IgD-negative memory B cell (primary cell): ENCODE results near the gene FOXL2NB. TPM values are rescaled to one million over a fixed set of nuclear protein-coding genes. Genes with fewer than 3 reads are reported as not detected.

ENCODE experiments used
- H3K27ac Mint-ChIP-seq, 3 donors: one replicate each; pipeline ENCODE4 v1.8.0; 2020 to 2022; ENCODE audit warnings: mild to moderate bottlenecking in 3 of 3, mixed read lengths in 3 of 3, moderate library complexity in 1 of 3
- H3K27me3 Mint-ChIP-seq: one replicate; pipeline ENCODE4 v1.8.0; 2021; ENCODE audit warnings: mixed read lengths
- H3K36me3 Mint-ChIP-seq: one replicate; pipeline ENCODE4 v1.8.0; 2020; ENCODE audit warnings: mild to moderate bottlenecking, mixed read lengths
- H3K4me1 Mint-ChIP-seq, 3 donors: one replicate each; pipeline ENCODE4 v1.8.0; 2020 to 2022; ENCODE audit warnings: mixed read lengths in 3 of 3, mild to moderate bottlenecking in 1 of 3
- H3K4me3 Mint-ChIP-seq, 4 donors: one replicate each; pipeline ENCODE4 v1.8.0; 2020 to 2022; ENCODE audit warnings: mild to moderate bottlenecking in 4 of 4, mixed read lengths in 4 of 4, moderate library complexity in 3 of 4
- H3K9me3 Mint-ChIP-seq, 3 donors: one replicate each; pipeline ENCODE4 v1.8.0; 2020 to 2021; ENCODE audit warnings: mixed read lengths in 3 of 3, mild to moderate bottlenecking in 1 of 3
- polyA plus RNA-seq: library from polyadenylated mRNA; unstranded; fragments of 300-500 nt; fragmentation: Illumina TruSeq; gene quantifications from one replicate; pipeline ENCODE4 v1.2.3, GENCODE V29; 2021

FOXL2NB gene
- polyA plus RNA-seq, 1 donor from 2014 or later: not detected

DNA sequence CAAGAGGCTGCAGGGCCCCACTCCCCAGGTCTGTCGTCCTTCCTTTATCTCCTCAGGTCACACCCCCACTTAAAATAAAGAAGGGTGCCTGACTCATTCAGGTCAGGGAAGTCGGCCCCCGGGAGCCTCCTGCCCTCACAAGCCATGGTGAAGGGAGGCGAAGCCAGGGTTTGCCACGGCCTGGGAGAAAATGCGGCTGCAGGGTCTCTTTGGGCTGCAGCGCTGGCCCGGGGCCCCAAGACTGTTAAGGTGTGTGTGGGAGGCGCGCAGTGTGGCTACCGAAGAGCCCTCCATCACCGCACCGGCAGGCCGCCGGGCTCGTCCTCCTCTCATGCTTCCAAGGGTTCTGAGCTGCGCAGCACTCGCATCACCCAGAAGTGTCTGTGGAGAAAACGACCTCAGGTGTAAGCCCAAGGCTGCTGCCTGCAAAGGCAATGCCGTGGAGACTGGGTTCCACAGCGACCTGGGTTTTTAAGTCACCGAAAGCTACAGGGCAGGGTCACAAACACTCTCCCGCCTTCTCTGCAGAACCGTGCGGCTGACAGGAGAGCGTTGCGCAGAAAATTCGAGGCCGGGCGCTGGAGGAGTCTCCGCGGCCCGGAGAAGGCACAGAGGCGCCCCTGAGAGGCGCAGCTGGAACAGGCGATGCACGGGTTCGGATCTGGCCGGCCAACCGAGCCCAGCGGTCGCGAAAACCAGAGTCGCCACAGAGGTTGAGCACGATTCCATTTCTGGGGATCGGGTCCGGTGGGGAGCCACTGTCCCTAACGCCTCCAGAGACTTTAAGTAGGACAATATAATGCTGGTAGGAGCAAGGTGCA, 8.8 kb upstream of the FOXL2NB start:
- Mint-ChIP-seq H3K9me3 (peaks cover 0 to 3% (median 0%) of the 10 kb centered on the region in 3 donors), H3K4me3 (peak overlapping the region in 2 of 4 donors; percentile 74 to 77), H3K27me3 (peaks cover 77% of the 10 kb centered on the region), H3K36me3 (peaks cover 2% of the 10 kb centered on the region), H3K4me1 (peaks cover 5 to 15% (median 14%) of the 10 kb centered on the region in 3 donors), H3K27ac (no peak overlapping the region)

DNA sequence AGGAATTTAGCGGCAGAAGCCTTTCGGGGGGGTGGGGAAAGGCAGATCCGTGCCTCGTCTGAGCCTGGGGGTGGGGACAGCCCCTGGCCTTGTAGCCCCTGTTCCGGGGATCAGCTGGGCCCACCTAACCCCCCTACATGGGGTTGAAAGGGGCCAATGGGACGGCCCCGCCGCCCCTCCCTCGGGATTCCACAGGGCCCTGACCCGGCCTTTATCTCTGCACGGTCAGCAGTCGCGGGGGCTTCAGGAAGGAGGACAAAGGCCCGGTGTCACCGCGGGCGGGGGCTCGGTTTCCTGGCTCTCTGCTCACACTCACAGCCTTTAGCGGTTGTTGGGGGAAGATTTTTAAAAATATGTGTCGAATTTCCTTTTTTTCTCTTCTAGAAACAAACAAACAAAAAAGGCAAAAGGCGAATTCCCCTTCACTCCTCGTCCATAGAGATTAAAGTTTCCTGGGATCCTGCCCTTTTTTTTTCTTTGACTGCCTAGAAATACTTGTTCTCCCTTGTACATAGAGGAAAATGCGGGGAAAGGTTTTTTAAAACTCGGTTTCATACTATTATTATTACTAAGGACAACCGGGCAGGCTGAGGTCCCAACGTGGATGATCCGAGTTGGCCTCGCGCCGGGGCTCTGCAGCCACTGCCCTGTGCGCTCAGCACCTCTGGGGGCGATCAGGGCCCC, 8.0 kb upstream of the FOXL2NB start:
- Mint-ChIP-seq H3K4me1 (peaks cover 10 to 22% (median 17%) of the 10 kb centered on the region in 3 donors), H3K36me3 (no peaks in the 10 kb centered on the region), H3K27ac (peak overlapping the region in 1 of 3 donors; percentile 31), H3K9me3 (peaks cover 0 to 5% (median 1%) of the 10 kb centered on the region in 3 donors), H3K4me3 (no peak overlapping the region), H3K27me3 (peaks cover 79% of the 10 kb centered on the region)

DNA sequence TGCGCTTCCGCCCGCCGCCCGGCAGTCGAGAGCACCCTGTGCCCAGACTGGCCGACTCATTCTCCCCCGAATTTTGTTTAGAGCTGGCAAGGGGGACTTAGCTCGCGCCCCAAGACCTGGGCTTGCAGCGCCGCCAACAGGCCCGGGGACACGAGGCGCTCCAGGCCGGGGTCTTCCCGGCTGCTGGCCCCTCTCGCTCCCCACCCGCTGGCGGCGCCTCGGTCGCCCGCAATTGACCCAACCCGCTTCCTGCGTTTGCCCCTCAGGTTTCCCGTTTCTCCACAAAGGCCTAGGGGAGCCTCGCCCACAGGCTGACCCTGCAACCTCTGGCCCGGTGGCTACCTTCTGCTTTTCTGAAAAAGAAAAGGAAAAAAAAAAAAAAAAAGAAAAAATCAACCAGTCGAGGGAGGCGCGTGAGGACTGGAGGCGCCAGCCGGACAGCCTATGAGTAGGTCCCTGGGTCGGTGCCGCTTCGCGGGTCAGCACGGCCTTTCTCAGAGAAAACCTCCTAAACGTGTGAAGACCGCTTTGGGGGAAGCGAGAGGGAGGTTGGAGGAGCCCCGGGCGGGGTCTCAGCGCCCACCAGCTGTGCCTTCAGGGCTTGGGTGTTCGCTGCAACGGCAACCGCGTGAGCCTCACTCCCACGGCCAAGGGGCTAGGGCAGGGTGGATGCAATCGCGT, 7.3 kb upstream of the FOXL2NB start:
- no peak overlapping the region for H3K27ac Mint-ChIP-seq
- peaks cover 10 to 28% (median 19%) of the 10 kb centered on the region in 3 donors for H3K4me1 Mint-ChIP-seq
- H3K36me3 Mint-ChIP-seq: no peaks in the 10 kb centered on the region
- H3K9me3 Mint-ChIP-seq: peaks cover 0 to 5% (median 1%) of the 10 kb centered on the region in 3 donors
- H3K27me3 Mint-ChIP-seq: peaks cover 81% of the 10 kb centered on the region
- H3K4me3 Mint-ChIP-seq: no peak overlapping the region

DNA sequence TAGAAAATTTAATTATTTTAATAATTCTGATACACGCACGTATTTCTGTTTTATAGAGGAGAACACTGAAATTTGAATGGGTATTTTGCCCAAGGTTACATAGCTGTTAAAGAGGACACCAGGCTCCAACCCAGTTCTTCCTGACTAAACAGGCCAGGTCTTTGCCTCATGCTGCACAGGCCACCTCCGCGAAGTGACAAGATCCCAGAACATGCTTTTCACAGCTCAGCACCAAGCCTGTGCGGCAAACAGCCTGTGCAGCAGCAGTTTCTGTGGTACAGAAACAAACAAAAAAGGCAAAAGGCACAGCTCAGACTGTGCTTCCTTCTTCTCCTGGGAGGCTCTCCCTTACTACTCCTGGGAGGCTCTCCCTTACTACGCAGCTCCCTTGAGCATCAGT, 6.6 kb upstream of the FOXL2NB start:
- peaks cover 0 to 5% (median 1%) of the 10 kb centered on the region in 3 donors for H3K9me3 Mint-ChIP-seq
- H3K27me3 Mint-ChIP-seq: peaks cover 85% of the 10 kb centered on the region
- H3K4me3 Mint-ChIP-seq: peak overlapping the region in 1 of 4 donors; percentile 12
- peak overlapping the region in 1 of 3 donors; percentile 41 for H3K27ac Mint-ChIP-seq
- no peaks in the 10 kb centered on the region for H3K36me3 Mint-ChIP-seq
- peaks cover 14 to 33% (median 23%) of the 10 kb centered on the region in 3 donors for H3K4me1 Mint-ChIP-seq

DNA sequence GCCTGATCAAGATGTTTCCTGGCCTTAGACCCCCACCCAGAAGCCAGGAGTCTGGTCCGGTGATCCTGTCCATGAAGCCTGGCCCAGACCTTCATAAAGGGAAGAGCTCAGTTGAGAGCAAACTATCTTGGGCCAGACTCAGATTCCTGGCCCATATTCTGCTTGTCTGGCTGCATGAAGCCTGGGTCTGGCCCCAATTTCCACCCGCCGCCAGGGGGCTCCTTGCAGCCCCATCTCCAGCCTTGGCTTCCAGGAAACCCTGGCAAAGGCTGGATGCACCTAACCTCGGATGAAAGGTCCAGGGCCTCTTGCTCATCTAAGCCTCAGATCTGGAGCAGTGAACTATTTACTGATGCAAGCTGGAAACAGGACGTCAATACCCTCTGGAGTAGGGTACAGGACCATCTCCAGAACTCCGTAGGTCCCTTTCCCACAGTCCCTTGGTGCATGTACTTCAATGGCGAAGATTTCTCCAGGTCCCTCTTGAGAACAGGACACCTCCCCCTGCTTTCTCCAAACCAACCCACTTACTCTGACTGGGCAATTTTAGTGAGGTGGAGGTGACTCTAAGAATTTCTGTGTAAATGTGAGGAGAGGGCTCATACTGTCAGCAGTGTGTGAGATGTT, 5.6 kb upstream of the FOXL2NB start:
- H3K27me3 Mint-ChIP-seq: peaks cover 84% of the 10 kb centered on the region
- no peaks in the 10 kb centered on the region for H3K36me3 Mint-ChIP-seq
- peaks cover 0 to 5% (median 1%) of the 10 kb centered on the region in 3 donors for H3K9me3 Mint-ChIP-seq
- H3K4me1 Mint-ChIP-seq: peaks cover 14 to 28% (median 21%) of the 10 kb centered on the region in 3 donors
- H3K4me3 Mint-ChIP-seq: no peak overlapping the region
- no peak overlapping the region for H3K27ac Mint-ChIP-seq

DNA sequence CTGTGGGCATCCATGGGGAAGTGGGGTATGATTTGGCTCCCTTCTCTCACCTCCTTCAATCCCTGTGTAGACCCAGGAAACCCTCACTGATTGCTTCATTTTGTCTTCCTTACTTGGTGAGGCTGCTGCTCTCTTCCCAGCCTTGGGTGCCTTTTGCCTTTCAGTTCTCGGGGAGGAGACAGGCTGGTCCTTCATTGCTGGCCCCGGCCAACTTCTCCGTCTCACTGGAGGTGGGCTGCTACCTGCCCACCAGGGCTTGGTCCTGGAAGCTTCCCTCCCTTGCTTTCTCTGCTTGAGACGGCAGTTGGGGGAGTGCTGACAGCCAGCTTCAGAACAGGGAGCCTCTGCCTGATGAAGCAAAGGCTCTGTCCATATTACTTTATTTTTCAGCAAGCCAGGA, 4.7 kb upstream of the FOXL2NB start:
- Mint-ChIP-seq H3K4me3 (peak overlapping the region in 1 of 4 donors; percentile 10), H3K4me1 (peaks cover 15 to 26% (median 18%) of the 10 kb centered on the region in 3 donors)

DNA sequence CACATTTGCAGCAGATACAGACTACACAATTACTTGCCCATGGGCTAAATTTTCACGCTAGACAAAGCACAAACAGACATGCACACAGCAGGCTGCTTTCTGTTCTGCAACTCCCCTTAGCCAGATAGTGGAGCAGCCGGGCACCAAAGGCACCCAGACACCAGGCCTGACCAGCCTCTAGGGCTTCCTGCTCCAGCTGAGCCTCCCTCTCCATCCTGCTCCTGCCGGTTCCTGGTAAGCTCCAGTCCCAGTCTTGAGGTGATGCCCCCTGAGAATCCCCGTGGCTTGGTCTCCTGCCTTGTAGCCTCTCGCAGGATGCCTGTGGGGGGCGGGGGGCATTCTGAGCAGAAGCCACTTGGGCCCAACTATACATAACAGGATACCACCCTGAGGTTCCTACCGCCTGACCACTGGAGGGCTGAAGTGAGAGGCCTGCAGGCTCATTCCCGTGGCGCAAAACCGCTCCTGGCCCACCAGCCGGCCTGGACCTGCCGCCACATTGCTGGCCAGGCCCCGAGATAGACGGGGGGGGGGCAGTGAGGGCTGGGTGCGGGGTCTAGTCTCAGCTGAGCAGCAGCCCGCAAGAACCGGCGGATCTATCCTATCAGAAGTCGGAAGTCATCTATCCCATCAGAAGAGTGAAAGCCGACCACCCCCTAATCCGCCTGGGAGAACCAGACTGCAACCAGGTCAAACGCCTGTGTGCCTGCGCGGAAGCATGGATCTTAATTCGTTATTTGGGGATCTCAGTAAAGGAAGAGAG, 4.0 kb upstream of the FOXL2NB start:
- no peaks in the 10 kb centered on the region for H3K36me3 Mint-ChIP-seq
- H3K9me3 Mint-ChIP-seq: peaks cover 0 to 5% (median 1%) of the 10 kb centered on the region in 3 donors
- H3K27ac Mint-ChIP-seq: peak overlapping the region in 2 of 3 donors; percentile 73 to 80
- peak overlapping the region in 1 of 4 donors; percentile 87 for H3K4me3 Mint-ChIP-seq
- peaks cover 13 to 29% (median 14%) of the 10 kb centered on the region in 3 donors for H3K4me1 Mint-ChIP-seq
- H3K27me3 Mint-ChIP-seq: peaks cover 78% of the 10 kb centered on the region

More for the DNA sequence above, 4.7 kb upstream of the FOXL2NB start:
- peaks cover 0 to 5% (median 1%) of the 10 kb centered on the region in 3 donors for H3K9me3 Mint-ChIP-seq
- no peak overlapping the region for H3K27ac Mint-ChIP-seq
- H3K27me3 Mint-ChIP-seq: peaks cover 78% of the 10 kb centered on the region
- no peaks in the 10 kb centered on the region for H3K36me3 Mint-ChIP-seq

DNA sequence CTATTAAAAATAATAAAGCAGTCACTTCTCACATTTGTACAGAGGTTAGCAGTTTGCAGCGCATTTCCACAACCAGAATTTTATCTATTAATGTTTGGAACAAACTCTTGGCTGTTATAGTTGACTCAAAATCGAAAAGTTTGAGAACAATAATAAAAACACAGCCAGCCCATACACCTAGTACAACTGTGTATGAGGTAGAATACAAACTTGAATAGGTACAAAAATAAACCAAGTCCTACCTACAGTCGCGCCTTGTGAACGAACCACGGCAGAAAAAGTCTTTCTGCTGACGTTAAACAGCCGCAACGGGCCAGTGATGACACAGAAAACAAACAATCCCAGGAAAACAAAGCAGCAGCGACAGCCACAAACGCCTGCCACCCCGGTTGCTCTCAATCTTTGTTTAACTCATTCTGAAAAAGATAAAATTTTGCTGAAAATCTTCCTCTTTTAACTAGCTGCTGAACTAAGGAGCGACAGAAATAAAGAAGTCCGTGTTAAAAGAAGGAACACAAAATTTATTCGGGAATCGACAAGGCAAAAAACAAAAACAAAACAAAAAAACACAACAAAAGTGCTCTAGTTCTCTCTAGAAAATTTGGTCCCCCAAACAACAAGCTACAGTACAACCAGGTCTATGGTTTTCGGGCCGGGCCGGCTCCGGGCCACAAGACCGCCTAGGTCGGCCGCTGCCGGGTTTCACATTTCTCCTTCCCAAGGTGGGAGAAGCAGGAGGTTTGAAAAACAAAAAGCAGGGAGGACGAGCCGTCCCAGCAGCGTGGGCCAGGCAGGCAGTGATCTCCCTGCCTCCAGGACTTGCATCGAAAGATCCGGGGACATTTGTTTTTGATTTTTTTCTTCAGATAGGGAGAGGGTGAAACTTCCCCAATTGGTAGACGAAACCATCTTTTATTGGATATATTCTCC, 3.0 kb upstream of the FOXL2NB start:
- H3K4me3 Mint-ChIP-seq: peak overlapping the region in 3 of 4 donors; percentile 54 to 87 (median 72)
- peaks cover 0 to 5% (median 1%) of the 10 kb centered on the region in 3 donors for H3K9me3 Mint-ChIP-seq
- H3K27ac Mint-ChIP-seq: peak overlapping the region; percentile 57 to 73 (median 71)
- H3K4me1 Mint-ChIP-seq: peaks cover 9 to 31% (median 13%) of the 10 kb centered on the region in 3 donors
- peaks cover under 1% of the 10 kb centered on the region for H3K36me3 Mint-ChIP-seq
- H3K27me3 Mint-ChIP-seq: peaks cover 80% of the 10 kb centered on the region

DNA sequence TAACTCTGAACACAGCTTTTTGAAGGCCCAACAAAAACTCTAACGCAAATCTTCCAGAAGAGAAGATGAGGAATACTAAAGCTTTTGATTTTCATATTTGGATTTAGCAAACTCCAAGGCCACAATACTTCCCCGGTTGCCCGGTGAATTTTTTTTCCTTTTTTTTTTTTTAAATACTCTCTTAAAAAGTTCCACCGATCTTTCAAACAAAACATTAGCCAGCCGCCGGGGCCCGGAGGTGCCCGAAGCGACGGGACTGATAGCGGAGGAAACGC, 2.4 kb upstream of the FOXL2NB start:
- Mint-ChIP-seq H3K4me1 (peaks cover 12 to 32% (median 15%) of the 10 kb centered on the region in 3 donors), H3K27me3 (peaks cover 80% of the 10 kb centered on the region), H3K9me3 (peaks cover 0 to 5% (median 1%) of the 10 kb centered on the region in 3 donors), H3K4me3 (peak overlapping the region; percentile 72 to 95 (median 81)), H3K36me3 (peaks cover 1% of the 10 kb centered on the region), H3K27ac (peak overlapping the region; percentile 57 to 73 (median 71))

DNA sequence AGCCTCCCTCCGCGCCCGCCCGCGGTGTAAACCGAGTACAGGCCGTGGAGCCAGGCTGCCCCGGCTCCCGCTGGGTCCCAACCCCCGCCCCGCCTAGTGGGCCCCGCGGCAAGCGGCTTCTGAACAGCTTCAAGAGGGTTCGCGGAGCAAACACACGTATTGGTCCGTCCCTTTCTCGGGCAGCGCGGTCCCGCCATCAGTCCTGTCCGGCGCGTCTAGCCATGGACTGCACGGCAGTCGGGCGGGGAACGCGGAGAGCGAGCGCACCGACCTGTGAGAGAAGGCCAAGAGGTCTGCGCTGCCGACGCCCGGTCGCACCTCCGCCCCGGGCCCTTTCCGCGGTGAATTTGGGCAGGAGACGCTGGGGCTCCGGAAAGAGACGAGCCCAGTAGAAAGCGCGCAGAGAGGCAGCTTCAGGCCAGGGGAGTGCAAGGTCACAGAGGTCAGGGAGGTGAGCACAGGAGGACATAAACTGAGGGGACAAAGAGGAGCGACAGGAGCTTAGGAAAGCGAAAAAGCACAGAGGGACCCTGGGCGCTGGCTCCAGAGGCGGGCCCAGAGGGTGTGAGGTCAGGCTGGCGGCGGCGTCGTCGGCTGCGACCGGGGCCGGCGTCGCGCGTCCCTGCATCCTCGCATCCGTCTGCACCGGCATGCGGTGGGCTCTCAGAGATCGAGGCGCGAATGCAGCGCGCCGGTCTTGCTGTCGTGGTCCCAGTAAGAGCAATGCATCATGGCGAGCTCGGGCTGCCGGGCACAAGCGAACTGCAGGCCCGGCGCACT, 1.9 kb upstream of the FOXL2NB start:
- peaks cover 0 to 5% (median 1%) of the 10 kb centered on the region in 3 donors for H3K9me3 Mint-ChIP-seq
- H3K27ac Mint-ChIP-seq: peak overlapping the region in 2 of 3 donors; percentile 64 to 73
- peaks cover 12 to 32% (median 14%) of the 10 kb centered on the region in 3 donors for H3K4me1 Mint-ChIP-seq
- H3K27me3 Mint-ChIP-seq: peaks cover 78% of the 10 kb centered on the region
- peak overlapping the region; percentile 72 to 95 (median 76) for H3K4me3 Mint-ChIP-seq
- H3K36me3 Mint-ChIP-seq: peaks cover 1% of the 10 kb centered on the region

DNA sequence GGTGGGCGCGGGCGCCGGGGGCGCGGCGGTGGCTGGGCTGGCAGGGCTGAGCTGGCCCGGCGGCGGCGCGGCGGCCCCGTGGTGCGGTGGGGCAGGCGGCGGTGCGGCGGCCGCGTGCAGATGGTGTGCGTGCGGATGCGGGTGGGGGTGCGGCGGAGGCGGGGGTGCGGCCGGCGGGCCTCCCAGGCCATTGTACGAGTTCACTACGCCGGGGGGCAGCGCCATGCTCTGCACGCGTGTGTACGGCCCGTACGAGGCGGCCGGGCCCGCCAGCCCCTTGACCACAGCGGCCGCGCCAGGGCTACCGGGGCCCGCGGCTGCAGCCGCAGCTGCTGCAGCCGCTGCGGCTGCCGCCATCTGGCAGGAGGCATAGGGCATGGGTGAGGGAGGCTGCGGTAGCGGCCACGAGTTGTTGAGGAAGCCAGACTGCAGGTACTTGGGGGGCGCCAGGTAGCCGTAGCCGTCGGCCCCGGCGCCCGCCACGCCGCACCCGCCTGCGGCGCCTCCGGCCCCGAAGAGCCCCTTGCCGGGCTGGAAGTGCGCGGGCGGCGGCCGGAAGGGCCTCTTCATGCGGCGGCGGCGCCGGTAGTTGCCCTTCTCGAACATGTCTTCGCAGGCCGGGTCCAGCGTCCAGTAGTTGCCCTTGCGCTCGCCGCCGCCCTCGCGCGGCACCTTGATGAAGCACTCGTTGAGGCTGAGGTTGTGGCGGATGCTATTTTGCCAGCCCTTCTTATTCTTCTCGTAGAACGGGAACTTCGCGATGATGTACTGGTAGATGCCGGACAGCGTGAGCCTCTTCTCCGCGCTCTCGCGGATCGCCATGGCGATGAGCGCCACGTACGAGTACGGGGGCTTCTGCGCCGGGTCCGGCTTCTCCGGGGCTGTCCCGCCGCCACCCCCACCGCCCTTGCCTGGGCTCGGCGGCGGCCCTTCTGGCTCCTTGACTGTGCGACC, 1.0 kb upstream of the FOXL2NB start:
- Mint-ChIP-seq H3K36me3 (peaks cover 1% of the 10 kb centered on the region), H3K9me3 (peaks cover 0 to 5% (median 1%) of the 10 kb centered on the region in 3 donors), H3K27ac (no peak overlapping the region), H3K4me1 (peaks cover 15 to 32% (median 18%) of the 10 kb centered on the region in 3 donors), H3K4me3 (peak overlapping the region; percentile 31 to 72 (median 52)), H3K27me3 (peaks cover 80% of the 10 kb centered on the region)
